ENCODE measurements around the gene PHF5A.

The PHF5A gene

DNA sequence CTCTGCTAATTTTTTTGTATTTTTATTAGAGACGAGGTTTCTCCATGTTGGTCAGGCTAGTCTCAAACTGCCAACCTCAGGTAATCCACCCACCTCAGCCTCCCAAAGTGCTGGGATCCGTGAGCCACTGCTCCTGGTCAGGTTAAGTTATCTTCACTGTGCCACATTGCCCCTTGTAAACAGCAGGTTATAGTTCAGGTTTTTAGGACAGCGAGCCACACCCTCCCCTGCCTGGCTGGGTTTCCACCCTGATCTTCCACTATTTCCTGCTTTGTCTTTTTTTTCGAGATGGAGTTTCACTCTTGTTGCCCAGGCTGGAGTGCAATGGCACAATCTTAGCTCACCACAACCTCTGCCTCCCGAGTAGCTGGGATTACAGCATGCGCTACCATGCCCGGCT, 16.5 kb upstream of the PHF5A start:
- no peak for DNase-seq (ENCODE audit: low read depth)
- Histone ChIP-seq H3K9ac (ENCODE audit: low read length) (no peak overlapping the region), H3K4me3 (ENCODE audit: low read length) (no peak overlapping the region), H3K9me3 (ENCODE audit: control insufficient read depth, low read length) (no peaks in the 10 kb centered on the region), H3K4me1 (ENCODE audit: control insufficient read depth, insufficient read depth, low read length) (peaks cover 46% of the 10 kb centered on the region), H3K36me3 (ENCODE audit: control insufficient read depth, insufficient read depth, low read length, severe bottlenecking) (no peaks in the 10 kb centered on the region), H3K27me3 (replicated peaks; ENCODE audit: control insufficient read depth, insufficient read depth, low read length) (no peaks in the 10 kb centered on the region)

DNA sequence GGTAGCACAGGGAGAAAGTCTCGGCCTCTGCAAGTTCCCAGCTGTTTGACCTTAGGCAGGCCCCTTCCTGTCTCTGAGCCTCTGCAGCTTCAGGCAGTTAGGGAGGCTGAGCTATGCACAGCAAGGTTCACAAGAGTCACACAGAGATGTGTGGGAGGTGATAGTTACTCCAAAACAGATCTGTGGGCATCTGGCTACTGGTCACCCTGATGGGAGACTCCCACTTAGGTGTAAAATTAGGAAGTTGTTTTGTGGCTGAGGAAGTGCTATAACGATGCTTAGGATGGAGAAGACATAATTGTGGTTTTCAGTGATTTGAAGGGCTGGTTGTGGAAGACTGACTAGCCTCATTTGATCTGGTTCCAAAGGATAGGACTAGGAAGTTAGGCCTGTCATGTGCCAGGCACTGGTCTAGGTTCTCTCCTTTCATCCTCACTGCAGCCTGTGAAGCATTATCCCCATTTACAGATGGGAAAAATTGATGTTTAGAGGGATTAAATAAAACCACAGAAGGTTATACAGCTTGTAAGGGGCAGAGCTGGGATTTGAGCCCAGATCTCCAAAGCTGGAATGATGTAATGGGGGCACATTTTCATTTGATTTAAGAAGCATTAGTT, 13.9 kb upstream of the PHF5A start:
- Histone ChIP-seq H3K27me3 (replicated peaks; ENCODE audit: control insufficient read depth, insufficient read depth, low read length) (no peaks in the 10 kb centered on the region), H3K9ac (ENCODE audit: low read length) (peak overlapping the region; percentile 14), H3K9me3 (ENCODE audit: control insufficient read depth, low read length) (no peaks in the 10 kb centered on the region), H3K4me3 (ENCODE audit: low read length) (no peak overlapping the region), H3K4me1 (ENCODE audit: control insufficient read depth, insufficient read depth, low read length) (peaks cover 60% of the 10 kb centered on the region), H3K36me3 (ENCODE audit: control insufficient read depth, insufficient read depth, low read length, severe bottlenecking) (no peaks in the 10 kb centered on the region)
- DNase-seq (ENCODE audit: low read depth), result peak; percentile 42

DNA sequence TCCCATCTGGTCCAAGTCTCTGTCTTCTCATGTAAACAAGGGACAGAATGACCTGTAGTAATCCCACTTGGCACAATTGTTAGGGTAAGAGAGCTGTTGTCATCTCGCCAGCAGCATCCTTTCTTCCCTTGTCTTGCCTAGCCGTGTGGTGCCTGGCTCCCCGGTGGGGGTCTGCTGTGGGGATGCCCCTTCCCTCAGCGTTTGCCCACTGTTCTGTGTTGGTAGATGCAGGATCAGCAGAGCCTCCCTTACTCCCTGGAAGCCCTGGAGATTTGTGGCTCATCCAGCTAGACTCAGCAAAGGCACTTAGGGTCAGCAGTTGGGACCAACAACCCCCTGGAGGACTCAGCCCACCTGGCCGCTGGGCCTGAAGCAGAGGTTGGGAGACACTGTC, 13.4 kb upstream of the PHF5A start:
- H3K4me3 ChIP-seq (ENCODE audit: low read length), result no peak overlapping the region
- H3K4me1 ChIP-seq (ENCODE audit: control insufficient read depth, insufficient read depth, low read length), result peaks cover 55% of the 10 kb centered on the region
- DNase-seq (ENCODE audit: low read depth), result no peak
- H3K9ac ChIP-seq (ENCODE audit: low read length), result no peak overlapping the region
- H3K36me3 ChIP-seq (ENCODE audit: control insufficient read depth, insufficient read depth, low read length, severe bottlenecking), result no peaks in the 10 kb centered on the region
- no peaks in the 10 kb centered on the region for H3K27me3 ChIP-seq (replicated peaks; ENCODE audit: control insufficient read depth, insufficient read depth, low read length)
- no peaks in the 10 kb centered on the region for H3K9me3 ChIP-seq (ENCODE audit: control insufficient read depth, low read length)

DNA sequence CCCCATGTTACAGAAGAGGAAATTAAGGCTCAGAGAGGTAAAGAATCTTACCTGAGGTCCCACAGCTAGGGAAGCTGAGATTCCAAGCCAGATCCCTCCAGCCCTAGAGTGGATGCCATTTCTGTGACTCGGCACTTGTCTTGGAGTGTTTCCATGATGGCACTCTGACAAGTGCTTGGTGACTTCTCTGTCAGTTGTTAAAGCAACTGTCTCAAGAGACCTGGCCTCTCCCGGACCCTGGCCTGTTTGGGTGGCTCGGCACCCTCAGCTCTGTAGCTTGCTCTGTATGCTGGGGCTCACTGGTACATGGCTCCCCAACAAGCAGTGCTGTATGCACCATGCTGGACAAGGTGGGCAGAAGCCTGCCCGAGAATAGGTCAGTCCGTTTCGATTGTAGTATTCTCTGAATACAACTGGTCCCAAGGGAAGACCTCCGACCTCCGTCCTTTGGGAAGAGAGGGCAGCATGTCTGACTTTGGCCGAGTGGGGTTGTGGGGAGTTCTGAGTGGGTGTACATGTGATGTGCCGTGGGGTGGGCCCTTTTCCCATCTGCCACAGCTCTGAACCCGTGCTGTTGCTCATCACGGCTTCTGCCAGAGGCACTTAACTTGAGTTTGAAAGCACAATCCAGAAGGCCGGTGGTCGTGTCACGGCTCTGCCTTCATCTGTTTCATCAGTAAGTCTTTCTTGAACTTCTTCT, 12.8 kb upstream of the PHF5A start:
- H3K9me3 ChIP-seq (ENCODE audit: control insufficient read depth, low read length), result no peaks in the 10 kb centered on the region
- peaks cover 55% of the 10 kb centered on the region for H3K4me1 ChIP-seq (ENCODE audit: control insufficient read depth, insufficient read depth, low read length)
- no peaks in the 10 kb centered on the region for H3K36me3 ChIP-seq (ENCODE audit: control insufficient read depth, insufficient read depth, low read length, severe bottlenecking)
- no peak for DNase-seq (ENCODE audit: low read depth)
- no peaks in the 10 kb centered on the region for H3K27me3 ChIP-seq (replicated peaks; ENCODE audit: control insufficient read depth, insufficient read depth, low read length)
- H3K4me3 ChIP-seq (ENCODE audit: low read length), result no peak overlapping the region
- H3K9ac ChIP-seq (ENCODE audit: low read length), result no peak overlapping the region

DNA sequence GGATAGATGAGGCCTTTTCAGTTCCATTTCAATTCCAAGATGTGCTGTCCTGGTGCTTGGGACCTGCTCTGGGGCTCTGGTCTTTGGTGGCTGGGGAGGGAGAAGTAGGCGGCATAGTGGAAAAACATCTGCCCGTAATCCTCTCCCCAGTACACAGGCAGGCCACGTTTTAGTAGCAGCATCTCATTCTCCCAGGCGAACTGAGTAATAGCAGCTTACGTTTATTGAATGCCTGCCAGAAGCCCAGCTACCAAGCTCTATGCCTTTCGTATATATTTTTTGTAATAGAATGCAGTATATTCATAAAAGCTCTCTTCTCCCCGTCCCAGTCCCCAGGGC, 11.9 kb upstream of the PHF5A start:
- Histone ChIP-seq H3K36me3 (ENCODE audit: control insufficient read depth, insufficient read depth, low read length, severe bottlenecking) (no peaks in the 10 kb centered on the region), H3K9ac (ENCODE audit: low read length) (peak overlapping the region; percentile 23), H3K9me3 (ENCODE audit: control insufficient read depth, low read length) (no peaks in the 10 kb centered on the region), H3K4me1 (ENCODE audit: control insufficient read depth, insufficient read depth, low read length) (peaks cover 55% of the 10 kb centered on the region), H3K27me3 (replicated peaks; ENCODE audit: control insufficient read depth, insufficient read depth, low read length) (no peaks in the 10 kb centered on the region), H3K4me3 (ENCODE audit: low read length) (no peak overlapping the region)
- DNase-seq (ENCODE audit: low read depth), result peak; percentile 80

DNA sequence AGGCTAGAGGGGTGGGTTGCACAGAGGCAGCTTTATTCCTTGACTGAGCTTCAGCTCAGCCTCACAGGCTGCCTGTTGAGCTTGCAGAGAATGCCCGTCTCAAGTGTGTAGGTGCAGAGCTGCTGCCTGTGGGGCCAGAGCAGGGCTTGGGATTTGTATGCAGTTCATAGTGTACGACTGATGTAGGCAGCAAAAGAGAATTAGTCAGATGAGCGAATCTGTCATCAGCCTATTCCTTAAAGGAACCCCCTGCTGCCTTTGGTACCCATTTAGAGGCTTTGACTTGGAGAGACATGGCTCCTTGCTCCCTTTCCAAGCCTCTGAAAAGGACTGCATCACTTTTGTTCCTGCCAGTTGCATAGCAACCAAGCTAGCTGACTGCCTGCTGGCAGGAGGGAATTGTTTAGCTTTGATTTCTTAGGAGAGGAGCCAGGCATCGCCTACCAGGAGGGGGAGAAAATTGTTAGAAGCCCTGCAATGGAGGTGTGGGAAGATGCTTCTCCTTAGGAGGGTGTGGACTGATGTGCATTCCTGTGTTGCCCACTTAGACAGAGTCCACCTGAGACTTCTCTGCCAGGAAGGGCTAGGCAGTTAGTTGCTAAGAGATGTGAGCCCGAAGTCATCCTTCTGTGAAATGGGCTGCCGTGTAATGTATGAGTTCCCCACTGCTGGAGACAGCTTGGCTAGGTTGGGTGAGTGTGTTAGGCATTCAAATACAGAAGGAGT, 11.3 kb upstream of the PHF5A start:
- H3K27me3 ChIP-seq (replicated peaks; ENCODE audit: control insufficient read depth, insufficient read depth, low read length), result no peaks in the 10 kb centered on the region
- peak; percentile 68 for DNase-seq (ENCODE audit: low read depth)
- no peaks in the 10 kb centered on the region for H3K36me3 ChIP-seq (ENCODE audit: control insufficient read depth, insufficient read depth, low read length, severe bottlenecking)
- no peaks in the 10 kb centered on the region for H3K9me3 ChIP-seq (ENCODE audit: control insufficient read depth, low read length)
- H3K4me1 ChIP-seq (ENCODE audit: control insufficient read depth, insufficient read depth, low read length), result peaks cover 52% of the 10 kb centered on the region
- peak overlapping the region; percentile 23 for H3K9ac ChIP-seq (ENCODE audit: low read length)
- H3K4me3 ChIP-seq (ENCODE audit: low read length), result no peak overlapping the region

DNA sequence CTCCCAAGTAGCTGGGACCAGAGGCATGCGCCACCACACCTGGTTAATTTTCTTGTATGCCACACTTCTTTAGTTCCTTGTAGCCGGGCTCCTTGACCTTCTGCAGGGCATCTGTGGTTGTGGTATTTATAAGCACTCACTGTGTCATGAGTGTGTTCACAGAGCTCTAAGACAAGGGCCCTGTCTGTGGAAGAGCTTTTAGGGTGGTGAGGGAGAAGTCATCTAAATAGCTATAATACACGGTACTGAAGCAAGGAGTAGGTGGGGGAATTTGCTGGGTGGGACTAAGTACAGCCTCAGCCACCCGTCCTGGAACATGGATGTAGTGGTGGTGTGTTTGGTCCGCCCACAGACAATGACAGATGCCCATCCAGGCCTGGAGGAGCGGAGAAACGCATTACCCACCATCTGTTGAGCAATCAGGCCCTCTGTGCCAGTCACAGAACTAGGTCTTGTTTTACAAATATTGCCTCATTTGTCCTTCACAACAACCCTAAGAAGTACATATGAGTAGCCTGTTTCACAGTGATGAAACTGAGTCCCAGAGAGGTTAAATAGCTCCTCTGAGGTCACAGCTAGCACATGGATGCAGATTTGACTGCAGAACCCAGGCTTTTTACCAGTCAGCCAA, 10.5 kb upstream of the PHF5A start:
- H3K9ac ChIP-seq (ENCODE audit: low read length), result peak overlapping the region; percentile 23
- no peaks in the 10 kb centered on the region for H3K9me3 ChIP-seq (ENCODE audit: control insufficient read depth, low read length)
- H3K4me1 ChIP-seq (ENCODE audit: control insufficient read depth, insufficient read depth, low read length), result peaks cover 52% of the 10 kb centered on the region
- no peaks in the 10 kb centered on the region for H3K27me3 ChIP-seq (replicated peaks; ENCODE audit: control insufficient read depth, insufficient read depth, low read length)
- DNase-seq (ENCODE audit: low read depth), result peak; percentile 73
- no peaks in the 10 kb centered on the region for H3K36me3 ChIP-seq (ENCODE audit: control insufficient read depth, insufficient read depth, low read length, severe bottlenecking)
- H3K4me3 ChIP-seq (ENCODE audit: low read length), result no peak overlapping the region

DNA sequence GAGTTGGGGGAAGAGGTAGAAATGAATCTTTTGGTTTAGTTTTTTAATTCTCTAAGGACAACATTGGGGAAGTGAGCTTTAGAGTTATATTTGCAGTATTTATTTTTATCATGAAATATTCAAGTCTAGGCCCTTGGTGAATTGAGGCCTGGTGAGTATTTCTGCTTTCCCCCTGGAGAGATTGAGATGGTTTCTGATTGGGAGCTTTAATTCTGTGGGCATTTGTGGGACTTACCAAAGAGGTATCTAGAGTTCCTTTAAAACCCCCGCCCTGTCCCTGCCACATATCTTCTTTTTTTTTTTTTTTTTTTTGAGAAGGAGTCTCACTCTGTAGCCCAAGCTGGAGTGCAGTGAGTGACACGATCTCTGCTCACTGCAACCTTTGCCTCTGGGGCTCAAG, 10.0 kb upstream of the PHF5A start:
- Histone ChIP-seq H3K9me3 (ENCODE audit: control insufficient read depth, low read length) (no peaks in the 10 kb centered on the region), H3K4me1 (ENCODE audit: control insufficient read depth, insufficient read depth, low read length) (peaks cover 47% of the 10 kb centered on the region), H3K4me3 (ENCODE audit: low read length) (no peak overlapping the region), H3K9ac (ENCODE audit: low read length) (peak overlapping the region; percentile 6), H3K36me3 (ENCODE audit: control insufficient read depth, insufficient read depth, low read length, severe bottlenecking) (no peaks in the 10 kb centered on the region), H3K27me3 (replicated peaks; ENCODE audit: control insufficient read depth, insufficient read depth, low read length) (no peaks in the 10 kb centered on the region)
- no peak for DNase-seq (ENCODE audit: low read depth)

DNA sequence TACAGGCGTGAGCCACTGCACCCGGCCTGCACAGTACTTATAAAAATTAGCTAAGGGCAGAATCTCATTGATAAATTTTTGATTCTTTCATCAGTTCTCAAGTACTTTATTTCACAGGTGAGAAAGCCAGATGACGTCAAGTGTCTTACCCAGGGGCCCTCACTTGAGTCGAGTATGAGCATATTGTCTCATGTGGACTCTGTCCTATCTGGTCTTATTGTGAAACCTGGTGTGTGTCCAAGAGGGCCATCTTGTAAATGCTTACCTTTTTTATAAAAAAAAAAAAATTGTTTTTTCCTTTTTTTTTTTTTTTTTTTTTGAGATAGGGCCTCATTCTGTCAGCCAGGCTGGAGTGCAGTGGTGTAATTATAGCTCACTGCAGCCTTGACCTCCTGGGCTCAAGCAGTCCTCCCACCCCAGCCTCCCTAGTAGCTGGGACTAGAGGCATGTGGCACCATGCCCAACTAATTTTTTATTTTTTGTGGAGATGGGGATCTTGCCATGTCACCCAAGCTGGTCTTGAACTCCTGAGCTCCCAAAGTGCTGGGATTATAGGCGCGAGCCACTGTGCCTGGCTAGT, 6.5 kb upstream of the PHF5A start:
- Histone ChIP-seq H3K4me3 (ENCODE audit: low read length) (no peak overlapping the region), H3K36me3 (ENCODE audit: control insufficient read depth, insufficient read depth, low read length, severe bottlenecking) (no peaks in the 10 kb centered on the region), H3K4me1 (ENCODE audit: control insufficient read depth, insufficient read depth, low read length) (peaks cover 31% of the 10 kb centered on the region), H3K9me3 (ENCODE audit: control insufficient read depth, low read length) (no peaks in the 10 kb centered on the region), H3K9ac (ENCODE audit: low read length) (no peak overlapping the region), H3K27me3 (replicated peaks; ENCODE audit: control insufficient read depth, insufficient read depth, low read length) (no peaks in the 10 kb centered on the region)
- no peak for DNase-seq (ENCODE audit: low read depth)

DNA sequence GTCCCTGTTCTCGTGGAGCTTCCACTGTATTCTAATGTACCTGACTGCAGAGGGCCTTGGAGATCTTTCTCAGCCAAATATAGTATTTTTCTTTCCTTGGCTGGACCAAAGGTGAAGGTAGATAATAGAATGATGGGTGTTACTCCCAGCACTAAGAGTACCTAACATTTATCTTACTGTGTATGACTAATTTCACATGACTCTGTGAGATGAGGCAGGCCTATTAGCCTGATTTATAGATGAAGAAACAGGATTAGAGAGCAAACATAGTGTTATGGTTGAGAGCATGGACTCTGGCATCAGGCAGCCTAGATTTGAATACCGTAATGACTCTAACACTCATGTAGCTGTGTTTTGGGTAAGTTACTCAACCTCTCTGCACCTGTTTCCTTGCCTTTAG, 3.1 kb upstream of the PHF5A start:
- Histone ChIP-seq H3K4me3 (ENCODE audit: low read length) (no peak overlapping the region), H3K9ac (ENCODE audit: low read length) (no peak overlapping the region), H3K9me3 (ENCODE audit: control insufficient read depth, low read length) (no peaks in the 10 kb centered on the region), H3K4me1 (ENCODE audit: control insufficient read depth, insufficient read depth, low read length) (peaks cover 31% of the 10 kb centered on the region), H3K27me3 (replicated peaks; ENCODE audit: control insufficient read depth, insufficient read depth, low read length) (no peaks in the 10 kb centered on the region), H3K36me3 (ENCODE audit: control insufficient read depth, insufficient read depth, low read length, severe bottlenecking) (peaks cover 13% of the 10 kb centered on the region)
- no peak for DNase-seq (ENCODE audit: low read depth)

DNA sequence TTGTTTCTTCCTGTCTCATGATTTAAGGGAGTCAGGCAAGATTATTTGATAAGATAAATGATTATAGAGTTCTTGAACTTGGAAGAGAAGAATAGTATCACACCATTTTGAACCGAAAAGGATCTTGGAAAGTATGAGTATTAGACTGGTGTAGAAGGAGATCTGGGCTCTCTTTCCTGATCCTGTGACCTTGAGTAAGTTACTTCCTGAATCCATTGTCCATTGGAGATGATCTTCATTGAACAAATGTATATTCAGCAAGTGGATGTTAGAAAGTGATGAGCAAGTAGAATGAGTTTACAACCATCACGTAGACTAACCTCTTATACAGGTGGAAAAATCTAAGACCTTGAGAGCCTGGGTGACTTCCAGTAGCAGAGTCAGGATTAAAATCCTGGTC, 2.4 kb upstream of the PHF5A start:
- H3K4me3 ChIP-seq (ENCODE audit: low read length), result no peak overlapping the region
- no peaks in the 10 kb centered on the region for H3K9me3 ChIP-seq (ENCODE audit: control insufficient read depth, low read length)
- DNase-seq (ENCODE audit: low read depth), result no peak
- H3K4me1 ChIP-seq (ENCODE audit: control insufficient read depth, insufficient read depth, low read length), result peaks cover 31% of the 10 kb centered on the region
- no peak overlapping the region for H3K9ac ChIP-seq (ENCODE audit: low read length)
- H3K27me3 ChIP-seq (replicated peaks; ENCODE audit: control insufficient read depth, insufficient read depth, low read length), result no peaks in the 10 kb centered on the region
- H3K36me3 ChIP-seq (ENCODE audit: control insufficient read depth, insufficient read depth, low read length, severe bottlenecking), result peaks cover 20% of the 10 kb centered on the region
